ENCODE results near the gene NOTUM.

The NOTUM gene

DNA sequence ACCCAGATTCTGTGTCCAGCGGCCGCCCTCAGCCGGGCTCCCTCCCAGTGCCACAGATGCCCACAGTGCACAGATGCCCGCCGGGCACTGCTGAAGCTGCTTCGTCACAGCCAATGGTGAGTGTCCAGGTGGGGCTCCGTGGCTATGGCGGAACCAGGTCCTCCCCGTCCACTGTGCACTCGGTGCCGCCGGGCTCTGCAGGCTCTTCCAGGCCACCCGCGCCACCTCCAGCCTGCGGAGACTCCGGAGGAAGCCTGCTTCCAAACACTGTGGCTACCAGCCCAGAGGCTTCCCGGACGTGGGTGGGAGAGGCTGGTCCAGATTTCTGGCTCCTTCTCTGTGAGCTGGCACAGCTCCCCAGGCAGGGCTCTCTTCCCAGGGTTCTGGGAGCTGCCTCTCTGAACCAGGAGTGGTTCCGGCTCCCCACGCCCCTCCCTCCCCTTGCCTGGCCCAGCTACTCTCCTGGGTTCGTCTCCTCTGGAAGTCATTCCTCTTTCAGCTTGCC, 21.1 kb downstream of the NOTUM start:
- peak; percentile 21 for DNase-seq (ENCODE audit: low read depth)
- no peak overlapping the region for H3K4me3 ChIP-seq (ENCODE audit: control insufficient read depth, low read depth, low read length)
- TF ChIP-seq, protein P1, sequence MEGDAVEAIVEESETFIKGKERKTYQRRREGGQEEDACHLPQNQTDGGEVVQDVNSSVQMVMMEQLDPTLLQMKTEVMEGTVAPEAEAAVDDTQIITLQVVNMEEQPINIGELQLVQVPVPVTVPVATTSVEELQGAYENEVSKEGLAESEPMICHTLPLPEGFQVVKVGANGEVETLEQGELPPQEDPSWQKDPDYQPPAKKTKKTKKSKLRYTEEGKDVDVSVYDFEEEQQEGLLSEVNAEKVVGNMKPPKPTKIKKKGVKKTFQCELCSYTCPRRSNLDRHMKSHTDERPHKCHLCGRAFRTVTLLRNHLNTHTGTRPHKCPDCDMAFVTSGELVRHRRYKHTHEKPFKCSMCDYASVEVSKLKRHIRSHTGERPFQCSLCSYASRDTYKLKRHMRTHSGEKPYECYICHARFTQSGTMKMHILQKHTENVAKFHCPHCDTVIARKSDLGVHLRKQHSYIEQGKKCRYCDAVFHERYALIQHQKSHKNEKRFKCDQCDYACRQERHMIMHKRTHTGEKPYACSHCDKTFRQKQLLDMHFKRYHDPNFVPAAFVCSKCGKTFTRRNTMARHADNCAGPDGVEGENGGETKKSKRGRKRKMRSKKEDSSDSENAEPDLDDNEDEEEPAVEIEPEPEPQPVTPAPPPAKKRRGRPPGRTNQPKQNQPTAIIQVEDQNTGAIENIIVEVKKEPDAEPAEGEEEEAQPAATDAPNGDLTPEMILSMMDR (conservative IDR thresholded peaks at IDR 0.05; ENCODE audit: control insufficient read depth, insufficient read depth, low read depth, low read length) = no peak

DNA sequence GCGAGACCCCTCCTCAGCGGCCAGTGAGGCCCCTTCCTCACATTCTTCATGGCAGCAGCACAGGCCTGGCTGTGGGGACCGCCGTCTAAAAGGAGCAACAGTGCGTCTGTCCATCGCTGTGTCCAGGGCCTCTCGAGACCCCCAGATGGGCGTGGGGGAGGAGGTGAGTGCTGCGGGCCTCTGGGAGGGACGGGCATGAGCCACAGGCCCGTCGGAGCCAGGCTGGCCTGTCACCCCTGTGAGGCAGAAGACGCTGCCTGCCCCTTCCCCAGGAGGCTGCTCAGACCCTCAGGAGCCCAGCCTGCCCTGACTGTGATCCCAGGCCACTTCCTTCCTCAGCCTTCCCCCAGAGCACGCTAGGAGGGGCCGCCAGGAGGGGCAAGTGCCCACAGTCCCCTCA, 21.8 kb downstream of the NOTUM start:
- TF ChIP-seq, protein P1 (conservative IDR thresholded peaks at IDR 0.05; ENCODE audit: control insufficient read depth, insufficient read depth, low read depth, low read length) = no peak
- no peak overlapping the region for H3K4me3 ChIP-seq (ENCODE audit: control insufficient read depth, low read depth, low read length)
- no peak for DNase-seq (ENCODE audit: low read depth)

DNA sequence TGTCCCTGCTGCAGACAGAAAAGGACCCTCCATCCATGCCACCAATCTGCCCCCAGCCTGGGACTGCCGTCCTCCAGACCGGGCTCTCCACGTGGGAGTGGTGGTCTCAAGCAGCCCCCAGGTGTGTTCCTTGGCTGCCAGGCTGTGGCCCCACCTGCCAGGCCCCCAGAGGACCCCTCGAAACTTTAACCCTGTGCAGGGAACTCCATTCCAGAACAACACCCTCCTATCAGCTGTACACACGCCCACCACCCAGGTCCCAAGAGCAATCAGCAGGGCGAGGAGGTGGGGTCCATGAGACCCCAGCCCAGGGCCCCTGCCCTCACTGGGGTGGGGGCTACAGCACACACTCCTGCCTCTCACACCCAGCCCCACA, 25.3 kb downstream of the NOTUM start:
- DNase-seq (ENCODE audit: low read depth) = no peak
- H3K4me3 ChIP-seq (ENCODE audit: control insufficient read depth, low read depth, low read length) = peak overlapping the region; percentile 17
- TF ChIP-seq, protein P1 (conservative IDR thresholded peaks at IDR 0.05; ENCODE audit: control insufficient read depth, insufficient read depth, low read depth, low read length) = no peak

DNA sequence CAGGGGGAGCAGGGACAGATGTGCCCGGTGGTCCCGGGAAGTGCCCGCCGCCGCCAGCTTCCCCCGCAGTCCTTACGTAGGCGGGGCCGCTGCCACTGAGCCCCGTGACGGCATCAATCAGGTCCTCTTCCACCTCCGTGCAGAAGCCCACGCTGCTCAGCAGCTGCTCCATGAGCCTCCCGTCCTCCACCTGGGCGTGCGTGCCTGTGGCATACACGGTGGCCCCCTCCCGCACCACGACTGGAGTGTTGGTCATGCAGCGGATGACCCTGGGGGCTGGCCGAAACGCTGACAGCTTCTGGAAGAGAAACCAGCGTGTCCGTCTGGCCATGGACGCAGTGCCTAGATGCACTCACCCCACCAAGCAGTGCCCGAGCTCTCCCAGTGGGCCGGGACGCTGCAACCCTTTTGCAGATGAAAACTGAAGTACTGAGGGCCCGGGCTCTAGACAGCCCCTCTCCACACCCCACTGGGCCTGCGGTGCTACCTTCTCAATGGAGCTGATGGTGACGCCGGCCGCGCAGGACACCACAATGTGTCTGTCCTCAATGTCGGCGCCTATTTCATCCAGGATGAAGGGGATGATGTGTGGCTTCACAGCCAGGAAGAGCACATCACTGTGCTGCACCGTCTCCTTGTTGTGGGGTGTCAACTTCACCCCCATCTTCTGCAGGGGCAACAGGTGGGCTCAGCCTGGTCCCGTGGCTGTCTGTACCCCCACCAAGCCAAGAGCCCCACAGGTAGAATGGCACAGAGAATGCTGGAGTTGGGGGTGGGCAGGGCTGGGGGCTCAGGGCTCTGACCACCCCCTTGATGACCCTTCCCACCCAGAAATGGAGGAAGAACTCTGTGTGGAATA, 25.9 kb downstream of the NOTUM start:
- no peak overlapping the region for H3K4me3 ChIP-seq (ENCODE audit: control insufficient read depth, low read depth, low read length)
- TF ChIP-seq, protein P1 (conservative IDR thresholded peaks at IDR 0.05; ENCODE audit: control insufficient read depth, insufficient read depth, low read depth, low read length) = no peak
- no peak for DNase-seq (ENCODE audit: low read depth)

DNA sequence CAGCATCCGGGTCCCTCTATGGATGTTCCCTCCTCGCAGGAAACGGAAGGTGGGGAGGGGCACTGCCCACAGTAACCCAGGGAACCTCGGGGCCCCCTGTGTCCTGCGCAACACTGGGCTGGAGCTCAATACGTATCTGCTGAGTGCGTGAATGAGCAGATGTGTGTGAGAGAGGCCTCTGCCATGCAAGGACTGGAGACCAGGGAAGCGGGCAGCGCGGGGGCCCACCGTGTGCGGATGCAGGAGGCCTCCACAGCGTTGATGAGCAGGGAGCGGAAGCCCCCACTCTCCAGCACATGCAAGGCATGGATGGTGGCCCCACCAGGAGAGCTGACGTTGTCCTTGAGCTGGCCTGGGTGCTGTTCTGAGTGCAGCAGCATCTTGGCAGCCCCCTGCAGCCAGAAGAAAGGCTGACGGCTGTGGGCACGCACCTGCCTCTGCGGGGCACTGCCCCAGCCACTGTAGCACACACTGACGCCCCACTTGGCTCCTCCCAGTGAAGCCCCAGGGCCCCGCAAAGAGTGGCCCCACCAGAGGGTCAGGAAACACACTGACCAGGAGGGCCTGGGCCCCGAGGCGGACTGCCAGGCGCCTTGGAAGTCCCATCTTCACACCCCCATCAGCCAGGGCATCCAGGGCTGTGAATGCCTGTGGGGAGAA, 26.8 kb downstream of the NOTUM start:
- TF ChIP-seq, protein P1 (conservative IDR thresholded peaks at IDR 0.05; ENCODE audit: control insufficient read depth, insufficient read depth, low read depth, low read length) = no peak
- no peak for DNase-seq (ENCODE audit: low read depth)
- no peak overlapping the region for H3K4me3 ChIP-seq (ENCODE audit: control insufficient read depth, low read depth, low read length)

DNA sequence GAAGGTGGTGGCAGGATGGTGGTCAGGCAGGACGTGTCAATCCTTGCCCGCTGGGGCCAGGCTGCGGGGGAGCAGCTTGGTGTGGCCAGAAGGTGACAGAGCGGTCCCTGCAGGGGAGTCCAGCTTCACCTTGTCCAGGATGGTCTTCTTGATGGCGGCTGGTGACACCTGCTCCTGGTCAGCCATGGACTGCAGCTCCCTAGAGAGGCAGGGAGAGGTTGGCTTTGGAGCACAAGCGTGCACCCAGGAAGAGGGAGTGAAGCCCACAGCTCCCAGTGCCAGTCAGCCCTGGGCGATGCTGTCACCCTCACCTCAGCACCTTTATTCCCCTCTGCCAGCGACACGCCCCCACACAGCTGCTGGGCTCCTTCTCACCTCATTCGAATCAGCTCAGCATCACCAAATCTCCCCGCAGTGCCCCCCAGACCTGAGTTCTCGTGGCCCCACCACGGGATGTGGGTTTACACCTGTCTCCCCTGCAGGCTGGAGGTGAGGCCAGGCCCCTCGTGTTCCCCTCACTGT, 27.7 kb downstream of the NOTUM start:
- no peak for DNase-seq (ENCODE audit: low read depth)
- no peak overlapping the region for H3K4me3 ChIP-seq (ENCODE audit: control insufficient read depth, low read depth, low read length)
- TF ChIP-seq, protein P1 (conservative IDR thresholded peaks at IDR 0.05; ENCODE audit: control insufficient read depth, insufficient read depth, low read depth, low read length) = no peak

Measured in fibroblast of mammary gland (primary cell).